NCI-H526 (cell line): Measurements from ENCODE around the gene CD300LF.

Experiments
- DNase-seq, 2 experiments: peaks; one replicate each; lab custom pipeline; 2025; lab: John Stamatoyannopoulos, UW

CD300LF gene

GRCh38 chr17:74729866-74730265, 17.1 kb upstream of the CD300LF start:
- no peak for DNase-seq

- DNase-seq, result no peak
Measured at GRCh38 chr17:74729368-74729767, 16.6 kb upstream of the CD300LF start.

- no peak for DNase-seq
Measured at GRCh38 chr17:74728702-74729075, 16.0 kb upstream of the CD300LF start.

GRCh38 chr17:74728033-74728701, 15.4 kb upstream of the CD300LF start:
- DNase-seq, result no peak

- DNase-seq, result no peak
Measured at GRCh38 chr17:74725111-74725510, 12.4 kb upstream of the CD300LF start.

GRCh38 chr17:74723891-74724290, 11.2 kb upstream of the CD300LF start:
- no peak for DNase-seq

GRCh38 chr17:74722782-74723181, 10.1 kb upstream of the CD300LF start:
- no peak for DNase-seq

- DNase-seq, result no peak
Measured at GRCh38 chr17:74720506-74720905, 7.8 kb upstream of the CD300LF start.

- no peak for DNase-seq
Measured at GRCh38 chr17:74715144-74715543, 2.4 kb upstream of the CD300LF start.

- DNase-seq, result no peak
Measured at GRCh38 chr17:74713171-74713755, 540 bp upstream of the CD300LF start.

GRCh38 chr17:74712301-74712700, 422 bp downstream of the CD300LF start:
- no peak for DNase-seq

GRCh38 chr17:74711058-74711824, 1.5 kb downstream of the CD300LF start:
- no peak for DNase-seq

GRCh38 chr17:74704544-74704943, 8.2 kb downstream of the CD300LF start:
- DNase-seq, result no peak

- no peak for DNase-seq
Measured at GRCh38 chr17:74703311-74703710, 9.4 kb downstream of the CD300LF start.

GRCh38 chr17:74702116-74702871, 10.4 kb downstream of the CD300LF start:
- DNase-seq, result no peak

- DNase-seq, result no peak
Measured at GRCh38 chr17:74699236-74699635, 13.5 kb downstream of the CD300LF start.

- no peak for DNase-seq
Measured at GRCh38 chr17:74698069-74698468, 14.7 kb downstream of the CD300LF start.

- DNase-seq, result no peak
Measured at GRCh38 chr17:74697515-74697914, 15.2 kb downstream of the CD300LF start.

- DNase-seq, result no peak
Measured at GRCh38 chr17:74695629-74696028, 17.1 kb downstream of the CD300LF start.

- no peak for DNase-seq
Measured at GRCh38 chr17:74694081-74694480, 18.6 kb downstream of the CD300LF start.

GRCh38 chr17:74691151-74691550, 21.6 kb downstream of the CD300LF start:
- no peak for DNase-seq

GRCh38 chr17:74690409-74690825, 22.3 kb downstream of the CD300LF start:
- no peak for DNase-seq

GRCh38 chr17:74687886-74688285, 24.8 kb downstream of the CD300LF start:
- DNase-seq, result no peak
